Measurements from ENCODE around the gene CCDC169. TPM values are rescaled to one million over a fixed set of nuclear protein-coding genes. Genes with fewer than 3 reads are reported as not detected.

Gene CCDC169
- total RNA-seq, 1 donor from 2014 or later = 0.43 TPM

DNA sequence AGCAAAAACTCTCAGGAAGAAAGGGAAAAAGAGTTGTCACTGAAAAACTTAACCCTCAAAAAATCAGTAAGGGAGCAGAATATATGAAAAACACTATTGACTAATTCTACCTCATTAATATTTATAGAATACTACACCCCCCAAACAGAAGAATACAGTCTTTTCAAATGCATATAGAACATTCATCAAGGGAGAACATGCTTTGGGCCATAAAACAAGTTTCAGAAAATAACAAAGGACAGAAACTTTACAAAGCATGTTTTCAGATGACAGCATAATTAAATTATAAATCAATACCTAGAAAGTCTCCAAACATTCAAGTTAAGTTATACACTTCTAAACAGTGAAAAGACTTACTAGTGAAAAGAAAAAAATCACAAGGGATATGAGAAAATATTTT, 113.7 kb downstream of the CCDC169 start:
- Mint-ChIP-seq H3K27me3 (ENCODE audit: unreplicated experiment) (peaks cover 43% of the 10 kb centered on the region), H3K36me3 (ENCODE audit: unreplicated experiment) (no peaks in the 10 kb centered on the region), H3K4me3 (ENCODE audit: unreplicated experiment) (no peak overlapping the region), H3K9me3 (ENCODE audit: unreplicated experiment) (no peaks in the 10 kb centered on the region), H3K27ac (ENCODE audit: unreplicated experiment) (no peak overlapping the region), H3K4me1 (ENCODE audit: unreplicated experiment) (no peaks in the 10 kb centered on the region)
- TF ChIP-seq, protein P1, sequence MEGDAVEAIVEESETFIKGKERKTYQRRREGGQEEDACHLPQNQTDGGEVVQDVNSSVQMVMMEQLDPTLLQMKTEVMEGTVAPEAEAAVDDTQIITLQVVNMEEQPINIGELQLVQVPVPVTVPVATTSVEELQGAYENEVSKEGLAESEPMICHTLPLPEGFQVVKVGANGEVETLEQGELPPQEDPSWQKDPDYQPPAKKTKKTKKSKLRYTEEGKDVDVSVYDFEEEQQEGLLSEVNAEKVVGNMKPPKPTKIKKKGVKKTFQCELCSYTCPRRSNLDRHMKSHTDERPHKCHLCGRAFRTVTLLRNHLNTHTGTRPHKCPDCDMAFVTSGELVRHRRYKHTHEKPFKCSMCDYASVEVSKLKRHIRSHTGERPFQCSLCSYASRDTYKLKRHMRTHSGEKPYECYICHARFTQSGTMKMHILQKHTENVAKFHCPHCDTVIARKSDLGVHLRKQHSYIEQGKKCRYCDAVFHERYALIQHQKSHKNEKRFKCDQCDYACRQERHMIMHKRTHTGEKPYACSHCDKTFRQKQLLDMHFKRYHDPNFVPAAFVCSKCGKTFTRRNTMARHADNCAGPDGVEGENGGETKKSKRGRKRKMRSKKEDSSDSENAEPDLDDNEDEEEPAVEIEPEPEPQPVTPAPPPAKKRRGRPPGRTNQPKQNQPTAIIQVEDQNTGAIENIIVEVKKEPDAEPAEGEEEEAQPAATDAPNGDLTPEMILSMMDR (IDR thresholded peaks at IDR 0.05) = no peak
- DNase-seq (ENCODE audit: extremely low spot score, unreplicated experiment) = no peak

Other genes with a start within 250 kb of the CCDC169 start
- 7.8 and 9.1 TPM in 2 replicates for gene DCLK1, start 166.4 kb downstream of the CCDC169 start, total RNA-seq
- 0.21 TPM in 1 of 2 replicates, not detected in the other for gene SOHLH2, start 83.3 kb downstream of the CCDC169 start, total RNA-seq
- 87.1 and 102 TPM in 2 replicates for gene SPART, start 48.6 kb upstream of the CCDC169 start, total RNA-seq
- gene CCNA1, start 134.7 kb upstream of the CCDC169 start, total RNA-seq = not detected in 2 replicates